Measurements from ENCODE around the gene GAREM1.
"Not testable (repeated sequence)": the region's sequence is repeated elsewhere in the genome, so short reads cannot be mapped to it uniquely, and the experiment has no call there.

GAREM1 gene

DNA sequence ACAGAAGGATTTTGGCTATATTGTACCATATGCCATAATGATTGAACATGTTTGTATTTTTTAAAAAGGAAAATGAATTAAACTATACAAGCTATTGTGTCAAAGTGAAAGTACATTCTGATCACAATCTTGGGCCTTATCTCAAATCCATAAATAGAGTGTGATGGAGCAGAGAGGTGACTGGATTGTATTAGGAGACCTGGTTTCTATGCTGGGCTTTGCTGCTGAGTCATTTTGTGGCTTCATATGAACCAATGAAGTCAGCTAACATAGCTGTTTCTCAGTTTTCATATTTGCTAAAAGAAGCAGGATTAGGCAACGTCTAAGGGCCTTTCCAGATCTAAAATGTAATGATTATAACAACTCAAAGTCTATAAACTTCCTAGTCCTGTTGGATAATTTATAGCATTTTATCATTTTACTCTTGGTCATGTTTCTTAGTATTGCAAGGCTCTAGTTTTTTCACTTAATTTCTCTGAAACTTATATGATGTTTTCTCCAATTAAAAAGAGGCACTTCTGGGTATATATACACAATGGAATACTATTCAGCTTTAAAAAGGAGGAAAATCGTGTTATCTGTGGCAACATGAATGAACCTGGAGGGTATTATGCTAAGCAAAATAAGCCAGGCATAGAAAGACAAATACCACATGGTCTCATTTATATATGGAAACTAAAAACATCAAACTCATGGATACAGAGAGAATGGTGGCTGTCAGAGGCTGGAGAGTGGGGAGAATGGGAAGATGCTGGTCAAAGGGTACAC is 168.5 kb downstream of the GAREM1 start:
- Histone ChIP-seq H3K9me3 (ENCODE audit: control insufficient read depth, low read length) (no peaks in the 10 kb centered on the region), H3K4me3 (ENCODE audit: insufficient read depth, low read depth, low read length, poor library complexity, severe bottlenecking) (no peak overlapping the region), H3K4me1 (ENCODE audit: control insufficient read depth, insufficient read depth, low read length, poor library complexity, severe bottlenecking) (no peaks in the 10 kb centered on the region), H3K27me3 (replicated peaks; ENCODE audit: control insufficient read depth, insufficient read depth, low read length, poor library complexity, severe bottlenecking) (no peaks in the 10 kb centered on the region), H3K27ac (ENCODE audit: insufficient read depth, low read length, poor library complexity, severe bottlenecking) (no peak overlapping the region), H3K36me3 (ENCODE audit: control insufficient read depth, insufficient read depth, low read length) (no peaks in the 10 kb centered on the region)
- no peak for DNase-seq

DNA sequence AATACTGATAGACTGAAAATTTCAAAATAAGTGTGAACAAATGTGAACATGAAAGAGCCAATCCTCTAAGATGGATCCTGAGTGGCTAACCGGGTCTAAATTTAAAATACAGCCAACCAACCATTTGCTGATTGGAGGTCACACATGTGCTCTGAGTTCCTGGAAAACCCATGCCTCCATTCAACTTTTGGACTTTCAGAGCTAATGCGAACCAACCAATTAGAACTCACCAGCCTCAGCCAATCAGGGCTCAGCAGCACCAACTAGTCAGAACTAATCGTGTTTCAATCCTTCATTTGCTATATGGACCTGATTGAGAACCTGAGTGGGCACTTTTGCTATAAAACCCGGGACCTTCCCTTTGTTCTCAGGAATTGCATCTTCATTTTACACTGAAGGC is 169.3 kb downstream of the GAREM1 start:
- H3K27ac ChIP-seq (ENCODE audit: insufficient read depth, low read length, poor library complexity, severe bottlenecking): no peak overlapping the region

DNA sequence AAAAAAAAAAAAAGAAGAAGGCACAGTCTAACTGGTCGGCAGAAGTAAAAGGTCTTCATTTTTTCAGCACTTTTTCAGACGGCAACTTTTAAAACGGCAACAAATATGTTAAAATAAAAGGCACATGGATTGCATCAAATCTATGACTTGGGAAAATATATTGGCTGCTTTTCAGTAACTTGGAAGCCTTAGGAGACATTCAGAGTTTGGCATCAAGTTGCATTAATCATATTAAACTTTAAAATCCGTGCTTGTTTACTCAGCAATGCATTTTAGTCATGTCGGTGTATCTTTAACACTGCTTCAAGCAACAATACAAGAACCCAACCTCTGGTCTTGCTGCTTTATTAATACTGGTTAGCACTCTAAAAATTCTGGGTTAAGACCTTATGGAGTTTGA is 169.8 kb downstream of the GAREM1 start:
- no peak for DNase-seq
- Histone ChIP-seq H3K4me3 (ENCODE audit: insufficient read depth, low read depth, low read length, poor library complexity, severe bottlenecking) (no peak overlapping the region), H3K4me1 (ENCODE audit: control insufficient read depth, insufficient read depth, low read length, poor library complexity, severe bottlenecking) (no peaks in the 10 kb centered on the region), H3K9me3 (ENCODE audit: control insufficient read depth, low read length) (no peaks in the 10 kb centered on the region), H3K27me3 (replicated peaks; ENCODE audit: control insufficient read depth, insufficient read depth, low read length, poor library complexity, severe bottlenecking) (no peaks in the 10 kb centered on the region), H3K27ac (ENCODE audit: insufficient read depth, low read length, poor library complexity, severe bottlenecking) (no peak overlapping the region), H3K36me3 (ENCODE audit: control insufficient read depth, insufficient read depth, low read length) (no peaks in the 10 kb centered on the region)

More for the DNA sequence above, 169.3 kb downstream of the GAREM1 start:
- H3K4me3 ChIP-seq (ENCODE audit: insufficient read depth, low read depth, low read length, poor library complexity, severe bottlenecking): no peak overlapping the region
- no peaks in the 10 kb centered on the region for H3K4me1 ChIP-seq (ENCODE audit: control insufficient read depth, insufficient read depth, low read length, poor library complexity, severe bottlenecking)
- DNase-seq: no peak
- H3K27me3 ChIP-seq (replicated peaks; ENCODE audit: control insufficient read depth, insufficient read depth, low read length, poor library complexity, severe bottlenecking): no peaks in the 10 kb centered on the region
- no peaks in the 10 kb centered on the region for H3K9me3 ChIP-seq (ENCODE audit: control insufficient read depth, low read length)
- H3K36me3 ChIP-seq (ENCODE audit: control insufficient read depth, insufficient read depth, low read length): no peaks in the 10 kb centered on the region

DNA sequence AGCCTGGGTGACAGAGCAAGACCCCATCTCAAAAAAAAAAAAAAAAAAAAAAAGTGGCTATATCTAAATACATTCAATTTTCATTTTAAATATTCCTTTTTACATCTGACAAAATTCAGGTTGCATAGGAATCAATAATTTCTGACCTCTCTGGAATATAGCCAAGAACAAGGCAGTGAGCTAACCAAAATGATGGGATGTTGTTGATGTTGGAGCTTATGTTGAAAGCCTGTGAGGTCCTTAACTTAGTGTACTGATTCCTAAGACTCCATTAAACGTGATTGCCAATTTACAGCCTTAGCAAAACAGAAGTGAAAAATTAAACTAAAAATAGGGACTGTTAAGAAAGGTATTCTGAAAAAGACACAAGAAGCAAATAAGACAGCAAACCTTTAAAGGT is 171.2 kb downstream of the GAREM1 start:
- no peaks in the 10 kb centered on the region for H3K9me3 ChIP-seq (ENCODE audit: control insufficient read depth, low read length)
- H3K27me3 ChIP-seq (replicated peaks; ENCODE audit: control insufficient read depth, insufficient read depth, low read length, poor library complexity, severe bottlenecking): no peaks in the 10 kb centered on the region
- H3K4me1 ChIP-seq (ENCODE audit: control insufficient read depth, insufficient read depth, low read length, poor library complexity, severe bottlenecking): no peaks in the 10 kb centered on the region
- DNase-seq: no peak
- no peak overlapping the region for H3K27ac ChIP-seq (ENCODE audit: insufficient read depth, low read length, poor library complexity, severe bottlenecking)
- no peaks in the 10 kb centered on the region for H3K36me3 ChIP-seq (ENCODE audit: control insufficient read depth, insufficient read depth, low read length)
- no peak overlapping the region for H3K4me3 ChIP-seq (ENCODE audit: insufficient read depth, low read depth, low read length, poor library complexity, severe bottlenecking)

DNA sequence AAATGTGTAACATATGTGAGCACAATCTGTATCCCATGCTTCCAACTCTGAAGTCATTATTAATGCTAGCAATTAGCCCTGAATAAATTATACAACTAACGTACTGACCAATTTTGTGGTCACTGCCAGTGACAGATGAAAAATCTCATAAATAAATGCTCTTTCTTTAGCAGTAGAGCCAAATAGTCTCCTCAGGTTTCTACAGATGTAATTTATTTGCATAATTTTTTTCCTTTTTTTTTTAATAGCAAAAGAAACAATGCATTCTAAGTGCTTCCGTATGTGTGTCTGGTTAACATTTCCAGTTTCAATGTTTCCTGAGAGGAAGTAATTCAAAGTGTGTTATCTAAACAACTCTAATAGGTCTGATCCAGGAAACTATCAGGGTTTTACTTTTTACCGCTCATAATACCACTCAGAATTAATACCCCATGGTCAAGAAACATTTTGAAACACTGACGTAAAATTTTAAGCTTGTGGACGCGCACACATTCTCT is 172.5 kb downstream of the GAREM1 start:
- DNase-seq: no peak
- H3K27me3 ChIP-seq (replicated peaks; ENCODE audit: control insufficient read depth, insufficient read depth, low read length, poor library complexity, severe bottlenecking): no peaks in the 10 kb centered on the region
- no peak overlapping the region for H3K27ac ChIP-seq (ENCODE audit: insufficient read depth, low read length, poor library complexity, severe bottlenecking)
- H3K4me3 ChIP-seq (ENCODE audit: insufficient read depth, low read depth, low read length, poor library complexity, severe bottlenecking): no peak overlapping the region
- H3K9me3 ChIP-seq (ENCODE audit: control insufficient read depth, low read length): no peaks in the 10 kb centered on the region
- no peaks in the 10 kb centered on the region for H3K36me3 ChIP-seq (ENCODE audit: control insufficient read depth, insufficient read depth, low read length)
- H3K4me1 ChIP-seq (ENCODE audit: control insufficient read depth, insufficient read depth, low read length, poor library complexity, severe bottlenecking): no peaks in the 10 kb centered on the region

DNA sequence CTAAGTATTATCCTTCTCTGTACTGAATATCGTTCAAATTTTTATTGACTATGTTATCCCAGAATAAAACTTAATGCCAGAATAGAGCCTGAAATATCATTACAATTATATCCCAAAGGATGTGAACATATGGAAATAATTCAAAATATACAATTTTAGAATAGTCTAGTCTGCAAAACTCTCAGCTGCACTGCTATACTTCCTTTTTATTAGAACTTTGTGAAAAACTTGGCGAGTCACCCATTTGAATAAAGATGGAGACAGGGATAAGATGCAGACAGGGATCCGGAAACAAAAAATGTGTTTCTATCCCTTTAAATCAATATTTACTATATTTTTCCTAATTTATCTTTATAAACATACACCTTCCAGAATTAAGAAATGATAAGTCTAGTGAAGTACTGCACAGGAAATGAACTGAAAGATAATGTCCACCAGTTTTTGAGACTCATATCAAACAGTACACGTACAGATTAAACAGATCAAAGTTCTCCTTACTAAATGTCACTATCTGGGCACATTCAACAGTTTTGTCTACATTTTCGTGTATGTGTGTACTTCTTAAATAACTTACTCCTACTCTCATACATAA is 173.0 kb downstream of the GAREM1 start:
- no peak for DNase-seq
- no peak overlapping the region for H3K27ac ChIP-seq (ENCODE audit: insufficient read depth, low read length, poor library complexity, severe bottlenecking)
- H3K4me1 ChIP-seq (ENCODE audit: control insufficient read depth, insufficient read depth, low read length, poor library complexity, severe bottlenecking): no peaks in the 10 kb centered on the region
- H3K36me3 ChIP-seq (ENCODE audit: control insufficient read depth, insufficient read depth, low read length): no peaks in the 10 kb centered on the region
- no peaks in the 10 kb centered on the region for H3K27me3 ChIP-seq (replicated peaks; ENCODE audit: control insufficient read depth, insufficient read depth, low read length, poor library complexity, severe bottlenecking)
- no peaks in the 10 kb centered on the region for H3K9me3 ChIP-seq (ENCODE audit: control insufficient read depth, low read length)
- H3K4me3 ChIP-seq (ENCODE audit: insufficient read depth, low read depth, low read length, poor library complexity, severe bottlenecking): no peak overlapping the region

DNA sequence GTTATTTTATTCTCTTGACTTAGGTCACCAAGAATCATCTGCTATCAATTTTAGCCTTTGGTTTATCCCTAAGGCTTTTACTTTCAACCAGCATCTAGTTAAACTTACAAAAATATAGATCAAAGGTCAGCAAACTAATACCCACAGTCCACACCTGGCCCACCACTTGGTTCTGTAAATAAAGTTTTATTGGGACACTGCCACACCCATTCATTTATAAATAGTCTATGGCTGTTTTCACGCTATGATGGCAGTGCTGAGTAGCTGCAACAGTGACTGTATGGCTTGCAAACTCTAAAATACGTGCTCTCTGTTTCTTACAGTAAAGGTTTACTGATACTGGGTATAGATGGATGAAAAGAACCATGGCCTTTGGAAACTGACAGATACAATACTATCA is 173.8 kb downstream of the GAREM1 start:
- Histone ChIP-seq H3K27me3 (replicated peaks; ENCODE audit: control insufficient read depth, insufficient read depth, low read length, poor library complexity, severe bottlenecking) (no peaks in the 10 kb centered on the region), H3K27ac (ENCODE audit: insufficient read depth, low read length, poor library complexity, severe bottlenecking) (no peak overlapping the region), H3K4me3 (ENCODE audit: insufficient read depth, low read depth, low read length, poor library complexity, severe bottlenecking) (no peak overlapping the region), H3K4me1 (ENCODE audit: control insufficient read depth, insufficient read depth, low read length, poor library complexity, severe bottlenecking) (no peaks in the 10 kb centered on the region), H3K9me3 (ENCODE audit: control insufficient read depth, low read length) (no peaks in the 10 kb centered on the region), H3K36me3 (ENCODE audit: control insufficient read depth, insufficient read depth, low read length) (no peaks in the 10 kb centered on the region)
- DNase-seq: no peak

DNA sequence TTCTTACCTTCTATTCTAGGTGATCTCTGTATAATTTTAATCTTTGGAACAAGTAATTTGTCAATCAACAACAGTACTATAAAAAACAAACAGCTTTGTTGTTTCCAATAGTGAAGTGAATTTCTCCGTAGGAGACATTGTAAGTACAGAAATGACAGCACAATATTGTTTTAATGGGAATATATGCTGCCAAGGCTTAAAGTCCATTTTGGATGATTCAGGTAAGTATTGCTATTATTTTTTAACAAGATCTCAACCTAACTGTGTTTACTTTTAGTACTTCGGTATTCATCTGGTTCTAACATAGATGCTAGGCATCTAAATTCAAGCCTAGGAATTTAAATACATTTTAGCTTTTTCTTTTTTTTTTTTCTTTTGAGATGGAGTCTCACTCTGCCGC is 175.1 kb downstream of the GAREM1 start:
- no peaks in the 10 kb centered on the region for H3K4me1 ChIP-seq (ENCODE audit: control insufficient read depth, insufficient read depth, low read length, poor library complexity, severe bottlenecking)
- no peaks in the 10 kb centered on the region for H3K9me3 ChIP-seq (ENCODE audit: control insufficient read depth, low read length)
- no peak overlapping the region for H3K4me3 ChIP-seq (ENCODE audit: insufficient read depth, low read depth, low read length, poor library complexity, severe bottlenecking)
- H3K27me3 ChIP-seq (replicated peaks; ENCODE audit: control insufficient read depth, insufficient read depth, low read length, poor library complexity, severe bottlenecking): no peaks in the 10 kb centered on the region
- DNase-seq: no peak
- H3K36me3 ChIP-seq (ENCODE audit: control insufficient read depth, insufficient read depth, low read length): no peaks in the 10 kb centered on the region
- H3K27ac ChIP-seq (ENCODE audit: insufficient read depth, low read length, poor library complexity, severe bottlenecking): no peak overlapping the region

DNA sequence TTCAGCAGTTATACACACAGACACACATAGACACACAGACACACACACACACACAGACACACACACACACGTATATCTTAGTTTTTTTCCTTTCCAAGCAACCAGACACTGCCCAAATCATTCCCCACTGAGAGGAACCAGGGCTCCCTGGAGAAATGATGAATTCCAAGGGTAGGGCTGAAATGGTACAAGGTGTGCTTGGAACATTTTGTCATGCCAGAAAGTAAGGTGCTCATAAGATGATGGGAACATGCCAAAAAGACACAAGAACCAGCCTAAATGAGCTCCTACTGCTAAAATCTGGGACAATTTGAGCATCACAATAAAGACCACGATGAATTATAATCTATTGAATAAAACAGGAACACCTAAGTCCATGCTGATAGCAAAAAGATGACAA is 177.6 kb downstream of the GAREM1 start:
- DNase-seq: no peak
- H3K4me3 ChIP-seq (ENCODE audit: insufficient read depth, low read depth, low read length, poor library complexity, severe bottlenecking): no peak overlapping the region
- no peaks in the 10 kb centered on the region for H3K9me3 ChIP-seq (ENCODE audit: control insufficient read depth, low read length)
- H3K4me1 ChIP-seq (ENCODE audit: control insufficient read depth, insufficient read depth, low read length, poor library complexity, severe bottlenecking): no peaks in the 10 kb centered on the region
- no peak overlapping the region for H3K27ac ChIP-seq (ENCODE audit: insufficient read depth, low read length, poor library complexity, severe bottlenecking)
- H3K27me3 ChIP-seq (replicated peaks; ENCODE audit: control insufficient read depth, insufficient read depth, low read length, poor library complexity, severe bottlenecking): no peaks in the 10 kb centered on the region
- H3K36me3 ChIP-seq (ENCODE audit: control insufficient read depth, insufficient read depth, low read length): no peaks in the 10 kb centered on the region

DNA sequence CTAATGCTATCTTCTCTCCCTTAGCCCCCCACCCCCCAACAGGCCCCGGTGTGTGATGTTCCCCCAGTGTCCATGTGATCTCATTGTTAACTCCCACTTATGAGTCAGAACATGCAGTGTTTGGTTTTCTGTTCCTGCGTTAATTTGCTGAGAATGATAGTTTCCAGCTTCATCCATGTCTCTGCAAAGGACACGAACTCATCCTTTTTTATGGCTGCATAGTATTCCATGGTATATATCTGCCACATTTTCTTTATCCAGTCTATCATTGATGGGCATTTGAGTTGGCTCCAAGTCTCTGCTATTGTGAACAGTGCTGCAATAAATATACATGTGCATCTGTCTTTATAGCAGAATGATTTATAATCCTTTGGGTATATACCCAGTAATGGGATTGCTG is 179.1 kb downstream of the GAREM1 start:
- not testable (repeated sequence) for H3K27ac ChIP-seq (ENCODE audit: insufficient read depth, low read length, poor library complexity, severe bottlenecking); H3K27me3 ChIP-seq (replicated peaks; ENCODE audit: control insufficient read depth, insufficient read depth, low read length, poor library complexity, severe bottlenecking); H3K36me3 ChIP-seq (ENCODE audit: control insufficient read depth, insufficient read depth, low read length); H3K4me1 ChIP-seq (ENCODE audit: control insufficient read depth, insufficient read depth, low read length, poor library complexity, severe bottlenecking); H3K4me3 ChIP-seq (ENCODE audit: insufficient read depth, low read depth, low read length, poor library complexity, severe bottlenecking); H3K9me3 ChIP-seq (ENCODE audit: control insufficient read depth, low read length); DNase-seq
